ENCODE results near the gene TRPM3.

TRPM3 gene

DNA sequence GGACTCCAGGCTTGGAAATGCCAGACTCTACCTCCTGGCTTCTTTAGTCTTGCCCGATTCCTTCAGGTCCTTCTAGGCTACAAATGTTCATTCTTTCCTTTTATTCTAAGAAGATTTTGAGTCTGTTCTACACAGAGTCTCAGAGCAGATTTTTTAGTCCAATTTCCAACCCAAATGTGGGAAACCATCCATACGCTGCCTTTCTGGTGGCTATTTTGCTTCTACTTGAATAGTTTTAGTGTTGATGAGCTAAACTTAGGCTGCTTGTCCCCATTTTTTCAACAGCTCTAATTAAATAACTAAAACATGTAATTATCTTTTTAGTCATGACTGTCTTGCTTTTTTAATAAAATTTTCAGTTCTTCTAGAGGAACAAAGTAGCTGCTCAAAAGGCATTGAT lies 594.5 kb downstream of the TRPM3 start:
- no peak for DNase-seq (ENCODE audit: low spot score in 2 of 2)
- Mint-ChIP-seq H3K36me3 (ENCODE audit: insufficient read depth) (peaks cover 3% of the 10 kb centered on the region), H3K4me1 (no peaks in the 10 kb centered on the region), H3K4me3 (no peak overlapping the region), H3K9me3 (peaks cover 6% of the 10 kb centered on the region), H3K27me3 (no peaks in the 10 kb centered on the region), H3K27ac (ENCODE audit: low read depth) (no peak overlapping the region)
- no peak for ATAC-seq (replicated peaks; ENCODE audit: extremely low read depth, poor library complexity, severe bottlenecking)

DNA sequence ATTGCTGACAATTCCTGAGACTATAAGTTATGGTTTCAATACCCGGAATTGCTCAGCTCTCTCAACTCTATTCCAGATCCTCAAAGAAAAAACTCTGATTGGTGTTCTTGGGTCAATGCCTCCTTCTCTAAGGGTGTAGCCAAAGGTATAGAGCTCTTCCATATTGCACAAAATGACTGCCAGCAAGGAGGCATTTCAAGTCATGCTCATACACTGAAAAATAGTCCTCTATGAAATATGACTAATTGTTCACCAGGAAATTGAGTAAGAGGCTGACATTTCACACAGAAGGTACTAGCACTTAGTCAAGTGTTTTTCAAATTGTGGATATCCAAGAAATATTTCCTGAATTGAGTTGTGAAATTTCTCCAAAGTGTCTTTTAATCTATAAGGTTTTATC lies 595.9 kb downstream of the TRPM3 start:
- H3K27me3 Mint-ChIP-seq, result no peaks in the 10 kb centered on the region
- H3K9me3 Mint-ChIP-seq, result peaks cover 6% of the 10 kb centered on the region
- H3K4me1 Mint-ChIP-seq, result peaks cover under 1% of the 10 kb centered on the region
- H3K36me3 Mint-ChIP-seq (ENCODE audit: insufficient read depth), result peaks cover 3% of the 10 kb centered on the region
- no peak for ATAC-seq (replicated peaks; ENCODE audit: extremely low read depth, poor library complexity, severe bottlenecking)
- DNase-seq (ENCODE audit: low spot score in 2 of 2), result no peak
- no peak overlapping the region for H3K27ac Mint-ChIP-seq (ENCODE audit: low read depth)
- H3K4me3 Mint-ChIP-seq, result no peak overlapping the region

DNA sequence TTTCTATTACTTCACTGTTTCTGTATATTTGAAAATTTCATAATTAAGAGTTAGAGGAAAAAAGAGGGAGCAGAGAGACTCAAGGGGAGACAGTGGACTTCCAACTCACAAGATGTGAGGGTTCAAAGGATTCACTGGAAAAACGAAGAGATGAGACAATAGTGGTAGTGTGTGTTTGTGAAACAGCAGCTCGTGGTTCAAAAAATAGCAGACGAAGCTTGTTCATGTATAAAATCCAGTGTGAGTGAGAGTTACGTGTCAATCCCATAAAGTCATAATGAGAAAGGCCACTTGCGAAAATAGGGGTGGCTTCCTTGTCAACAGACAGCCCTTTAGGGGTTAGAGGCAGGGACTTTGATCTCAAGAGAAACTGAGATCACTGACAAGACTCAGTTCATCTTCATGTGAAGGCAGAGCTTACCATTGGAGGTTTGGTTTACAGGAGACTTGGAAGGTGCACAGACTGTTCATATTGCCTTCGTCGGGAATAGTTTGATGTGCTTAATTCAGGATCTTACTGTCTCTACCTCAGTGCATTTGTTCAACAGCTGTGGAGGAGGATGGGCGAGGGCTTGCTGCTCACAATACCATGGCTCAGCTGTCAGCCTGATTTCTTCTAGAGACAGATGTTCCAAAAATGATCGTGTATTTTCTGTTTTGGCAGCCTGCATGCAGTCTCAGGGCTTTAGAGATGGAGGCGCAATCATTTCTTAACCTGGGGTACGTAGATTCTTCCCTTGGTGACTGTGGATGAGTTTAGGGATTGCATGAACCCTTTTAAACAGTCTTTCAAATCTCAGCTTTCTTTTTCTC lies 601.3 kb downstream of the TRPM3 start:
- H3K27ac Mint-ChIP-seq (ENCODE audit: low read depth), result no peak overlapping the region

DNA sequence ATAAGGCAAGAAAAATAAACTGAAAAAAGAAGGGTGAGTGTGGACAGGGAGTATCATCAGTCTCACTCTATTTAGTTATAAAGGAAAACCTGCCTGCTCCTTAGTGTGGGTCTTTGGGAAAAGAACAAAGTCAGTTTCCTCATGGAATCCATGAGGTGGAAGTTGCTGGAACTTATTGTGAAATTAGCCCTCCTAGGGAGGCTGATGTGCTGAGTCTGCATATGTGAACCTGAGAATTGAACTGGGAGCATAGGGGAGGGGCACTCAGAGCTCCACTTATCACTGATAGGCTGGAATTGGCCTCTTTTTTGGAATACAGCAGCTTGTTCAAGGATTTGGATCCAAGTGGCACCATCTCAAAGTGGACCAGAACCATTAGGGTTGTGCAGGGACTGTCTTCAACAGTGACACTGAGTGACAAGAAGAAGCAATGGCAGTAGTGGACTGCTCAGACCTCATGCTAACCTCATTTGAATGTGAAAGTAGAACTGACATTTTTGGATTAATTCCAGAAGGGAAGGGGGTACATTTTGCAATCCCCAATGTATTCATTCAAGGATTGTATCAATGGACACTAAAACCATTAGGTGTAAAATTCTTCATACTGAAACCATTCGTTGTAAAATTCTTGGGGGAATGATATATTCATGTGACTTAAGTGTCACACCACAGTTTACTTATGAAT lies 603.4 kb downstream of the TRPM3 start:
- H3K9me3 Mint-ChIP-seq, result no peaks in the 10 kb centered on the region
- no peaks in the 10 kb centered on the region for H3K36me3 Mint-ChIP-seq (ENCODE audit: insufficient read depth)
- H3K27me3 Mint-ChIP-seq, result no peaks in the 10 kb centered on the region
- ATAC-seq (replicated peaks; ENCODE audit: extremely low read depth, poor library complexity, severe bottlenecking) (no peak), DNase-seq (ENCODE audit: low spot score in 2 of 2) (no peak)
- H3K27ac Mint-ChIP-seq (ENCODE audit: low read depth), result no peak overlapping the region
- no peak overlapping the region for H3K4me3 Mint-ChIP-seq
- H3K4me1 Mint-ChIP-seq, result peaks cover 11% of the 10 kb centered on the region

More for the DNA sequence above, 601.3 kb downstream of the TRPM3 start:
- Mint-ChIP-seq H3K36me3 (ENCODE audit: insufficient read depth) (no peaks in the 10 kb centered on the region), H3K4me1 (peaks cover 11% of the 10 kb centered on the region), H3K27me3 (no peaks in the 10 kb centered on the region), H3K4me3 (no peak overlapping the region), H3K9me3 (peaks cover 4% of the 10 kb centered on the region)
- ATAC-seq (replicated peaks; ENCODE audit: extremely low read depth, poor library complexity, severe bottlenecking), result no peak
- no peak for DNase-seq (ENCODE audit: low spot score in 2 of 2)

DNA sequence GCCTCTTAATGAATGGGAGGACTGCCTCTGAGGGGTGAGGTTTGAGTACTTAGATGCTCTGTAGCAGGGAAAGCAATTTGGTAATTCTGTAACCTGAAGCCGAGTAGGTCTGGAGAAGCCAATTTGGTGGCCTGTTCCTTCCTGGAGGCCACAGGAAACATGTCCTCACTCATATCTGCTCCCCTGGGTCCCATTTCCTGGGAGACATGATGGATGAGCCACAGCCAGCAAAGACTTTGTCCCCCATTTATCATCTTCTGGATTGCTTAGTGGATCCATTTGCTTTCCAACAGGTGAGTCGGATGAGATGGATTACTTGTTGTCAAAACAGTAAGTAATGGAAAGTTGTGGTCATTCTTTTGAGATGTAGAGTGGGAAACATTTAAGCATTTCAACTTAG lies 607.1 kb downstream of the TRPM3 start:
- H3K27ac Mint-ChIP-seq (ENCODE audit: low read depth), result no peak overlapping the region
- H3K4me1 Mint-ChIP-seq, result no peaks in the 10 kb centered on the region
- H3K4me3 Mint-ChIP-seq, result no peak overlapping the region
- H3K36me3 Mint-ChIP-seq (ENCODE audit: insufficient read depth), result no peaks in the 10 kb centered on the region
- DNase-seq (ENCODE audit: low spot score in 2 of 2) (no peak), ATAC-seq (replicated peaks; ENCODE audit: extremely low read depth, poor library complexity, severe bottlenecking) (no peak)
- H3K27me3 Mint-ChIP-seq, result no peaks in the 10 kb centered on the region
- H3K9me3 Mint-ChIP-seq, result no peaks in the 10 kb centered on the region

DNA sequence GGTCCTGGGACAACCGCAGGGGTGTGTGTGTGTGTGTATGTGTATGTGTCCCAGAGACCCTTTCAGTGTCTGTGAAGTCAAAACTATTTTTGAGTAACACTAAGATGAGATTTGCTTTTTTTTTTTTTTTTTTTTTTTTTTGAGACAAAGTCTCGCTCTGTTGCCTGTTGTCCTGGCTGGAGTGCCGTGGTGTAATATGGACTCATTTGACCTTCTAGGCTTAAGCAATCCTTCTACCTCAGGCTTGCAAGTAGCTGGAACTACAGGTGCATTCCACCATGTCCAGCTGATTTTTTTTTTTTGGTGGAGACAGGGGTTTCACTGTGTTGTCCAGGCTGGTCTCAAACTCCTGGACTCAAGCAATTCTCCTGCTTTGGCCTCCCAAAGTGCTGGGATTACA lies 609.6 kb downstream of the TRPM3 start:
- Mint-ChIP-seq H3K9me3 (no peaks in the 10 kb centered on the region), H3K4me3 (no peak overlapping the region), H3K27me3 (no peaks in the 10 kb centered on the region), H3K27ac (ENCODE audit: low read depth) (no peak overlapping the region), H3K4me1 (no peaks in the 10 kb centered on the region), H3K36me3 (ENCODE audit: insufficient read depth) (no peaks in the 10 kb centered on the region)
- DNase-seq (ENCODE audit: low spot score in 2 of 2) (no peak), ATAC-seq (replicated peaks; ENCODE audit: extremely low read depth, poor library complexity, severe bottlenecking) (no peak)

DNA sequence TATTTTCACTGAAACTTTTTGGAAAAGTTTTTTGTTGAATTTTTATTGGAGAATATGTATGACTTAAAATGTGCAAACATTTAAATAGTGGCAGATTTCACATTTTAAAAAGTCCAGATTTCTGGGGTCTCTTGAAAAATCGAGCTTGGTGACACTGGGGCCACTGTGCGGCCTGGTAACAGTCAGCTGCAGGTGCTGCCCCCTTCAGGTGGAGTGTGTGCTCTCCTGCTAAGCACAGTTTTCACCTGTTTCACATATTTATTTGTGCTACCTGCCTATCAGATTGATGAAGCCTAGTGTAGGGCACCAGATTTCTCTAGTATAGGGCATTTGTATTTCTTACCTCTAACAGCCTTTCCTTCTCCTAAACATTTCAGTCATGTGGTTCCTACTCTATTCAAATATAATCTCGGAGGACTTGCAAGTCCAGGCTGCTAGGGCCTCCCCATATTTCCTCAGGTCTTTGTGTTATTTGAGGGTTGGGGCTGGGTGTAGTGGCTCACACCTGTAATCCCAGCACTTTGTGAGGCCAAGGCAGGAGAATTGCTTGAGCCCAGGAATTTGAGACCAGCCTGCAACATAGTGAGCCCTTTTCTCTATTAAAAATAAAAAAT lies 611.2 kb downstream of the TRPM3 start:
- no peak for ATAC-seq (replicated peaks; ENCODE audit: extremely low read depth, poor library complexity, severe bottlenecking)
- no peaks in the 10 kb centered on the region for H3K9me3 Mint-ChIP-seq
- DNase-seq (ENCODE audit: low spot score in 2 of 2), result no peak
- no peak overlapping the region for H3K27ac Mint-ChIP-seq (ENCODE audit: low read depth)
- H3K4me3 Mint-ChIP-seq, result no peak overlapping the region
- no peaks in the 10 kb centered on the region for H3K4me1 Mint-ChIP-seq
- no peaks in the 10 kb centered on the region for H3K27me3 Mint-ChIP-seq
- H3K36me3 Mint-ChIP-seq (ENCODE audit: insufficient read depth), result no peaks in the 10 kb centered on the region

DNA sequence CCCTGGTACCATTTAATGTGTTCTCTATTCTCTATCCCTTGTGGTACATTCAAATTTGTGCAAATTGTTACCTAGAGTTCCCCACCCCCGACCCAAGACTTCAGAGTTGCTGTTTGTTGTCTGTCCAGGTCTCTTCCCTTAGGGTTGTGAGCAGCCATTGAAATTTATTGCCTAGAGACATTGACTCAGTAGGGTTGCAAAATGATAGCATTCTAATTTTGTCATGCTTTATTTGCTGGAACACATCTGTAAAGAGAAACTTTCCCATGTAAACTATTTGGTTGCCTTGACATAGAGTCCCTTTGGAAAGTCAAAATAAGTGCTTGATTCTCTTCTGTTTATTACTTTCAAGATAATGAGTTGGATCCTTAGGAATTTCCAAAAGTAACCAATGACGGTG lies 615.3 kb downstream of the TRPM3 start:
- no peak overlapping the region for H3K27ac Mint-ChIP-seq (ENCODE audit: low read depth)
- ATAC-seq (replicated peaks; ENCODE audit: extremely low read depth, poor library complexity, severe bottlenecking) (no peak), DNase-seq (ENCODE audit: low spot score in 2 of 2) (no peak)
- peaks cover 5% of the 10 kb centered on the region for H3K36me3 Mint-ChIP-seq (ENCODE audit: insufficient read depth)
- H3K4me1 Mint-ChIP-seq, result no peaks in the 10 kb centered on the region
- H3K27me3 Mint-ChIP-seq, result no peaks in the 10 kb centered on the region
- H3K9me3 Mint-ChIP-seq, result no peaks in the 10 kb centered on the region
- H3K4me3 Mint-ChIP-seq, result no peak overlapping the region

DNA sequence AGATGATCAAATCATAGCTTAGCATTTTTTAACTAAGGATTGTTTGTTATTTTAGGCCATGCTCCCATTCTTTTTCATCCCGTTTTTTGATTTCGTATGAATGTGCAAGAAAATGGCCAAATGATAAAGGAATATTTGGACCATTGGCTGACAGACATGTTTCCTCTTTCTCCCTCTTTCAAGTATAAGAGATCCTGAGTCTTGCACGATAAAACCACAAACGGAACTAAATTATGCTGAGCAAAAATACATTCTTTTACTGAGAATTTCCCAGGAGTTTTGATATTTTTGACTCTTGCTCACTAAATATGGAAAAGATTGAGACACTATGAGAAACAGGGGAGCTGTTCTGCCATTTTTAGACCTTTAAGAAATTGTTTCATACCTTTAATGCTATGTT lies 616.6 kb downstream of the TRPM3 start:
- DNase-seq (ENCODE audit: low spot score in 2 of 2) (no peak), ATAC-seq (replicated peaks; ENCODE audit: extremely low read depth, poor library complexity, severe bottlenecking) (no peak)
- no peak overlapping the region for H3K4me3 Mint-ChIP-seq
- no peak overlapping the region for H3K27ac Mint-ChIP-seq (ENCODE audit: low read depth)
- peaks cover 5% of the 10 kb centered on the region for H3K36me3 Mint-ChIP-seq (ENCODE audit: insufficient read depth)
- no peaks in the 10 kb centered on the region for H3K9me3 Mint-ChIP-seq
- H3K4me1 Mint-ChIP-seq, result no peaks in the 10 kb centered on the region
- no peaks in the 10 kb centered on the region for H3K27me3 Mint-ChIP-seq

DNA sequence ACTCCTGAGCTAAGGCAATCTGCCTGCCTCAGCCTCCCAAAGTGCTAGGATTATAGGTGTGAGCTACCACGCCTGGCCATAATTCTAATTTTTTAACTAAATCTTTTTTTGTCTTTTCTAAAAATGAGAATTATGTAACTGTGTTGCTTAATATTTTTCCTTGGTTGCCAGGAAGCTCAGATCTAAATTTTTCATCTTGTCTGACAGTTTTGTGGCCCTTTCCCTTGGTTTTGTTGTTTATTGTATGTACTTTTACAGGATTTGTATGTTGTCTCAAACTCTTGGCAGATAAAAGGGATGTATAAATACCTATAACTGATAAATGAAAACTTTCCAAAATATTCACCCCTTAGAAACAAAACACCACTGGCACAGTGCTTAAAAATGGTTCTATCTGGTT lies 618.7 kb downstream of the TRPM3 start:
- Mint-ChIP-seq H3K36me3 (ENCODE audit: insufficient read depth) (peaks cover 5% of the 10 kb centered on the region), H3K4me3 (no peak overlapping the region), H3K4me1 (no peaks in the 10 kb centered on the region), H3K27ac (ENCODE audit: low read depth) (no peak overlapping the region), H3K9me3 (no peaks in the 10 kb centered on the region), H3K27me3 (no peaks in the 10 kb centered on the region)
- no peak for ATAC-seq (replicated peaks; ENCODE audit: extremely low read depth, poor library complexity, severe bottlenecking)
- DNase-seq (ENCODE audit: low spot score in 2 of 2), result no peak

DNA sequence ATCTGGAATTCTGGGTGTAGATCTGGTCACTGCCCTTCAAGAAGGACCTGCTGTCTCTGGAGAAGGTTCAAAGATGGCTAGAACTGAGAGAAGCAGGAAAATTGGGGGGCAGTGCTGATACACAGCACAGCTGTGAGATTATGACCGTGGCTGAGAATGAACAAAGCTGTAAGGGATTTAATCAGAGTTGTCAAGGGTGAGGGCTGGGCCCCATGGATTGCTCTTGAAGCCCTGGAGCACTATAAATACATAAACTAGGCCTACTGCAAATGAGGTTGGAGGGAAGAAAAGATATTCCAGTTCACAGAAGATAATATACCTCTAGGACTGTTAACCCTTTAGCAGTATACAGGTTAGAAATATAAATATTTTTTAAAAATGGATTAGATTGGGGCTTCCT lies 620.6 kb downstream of the TRPM3 start:
- Mint-ChIP-seq H3K27ac (ENCODE audit: low read depth) (no peak overlapping the region), H3K27me3 (no peaks in the 10 kb centered on the region), H3K4me3 (no peak overlapping the region), H3K4me1 (no peaks in the 10 kb centered on the region), H3K36me3 (ENCODE audit: insufficient read depth) (peaks cover 5% of the 10 kb centered on the region), H3K9me3 (no peaks in the 10 kb centered on the region)
- no peak for ATAC-seq (replicated peaks; ENCODE audit: extremely low read depth, poor library complexity, severe bottlenecking)
- DNase-seq (ENCODE audit: low spot score in 2 of 2), result no peak

DNA sequence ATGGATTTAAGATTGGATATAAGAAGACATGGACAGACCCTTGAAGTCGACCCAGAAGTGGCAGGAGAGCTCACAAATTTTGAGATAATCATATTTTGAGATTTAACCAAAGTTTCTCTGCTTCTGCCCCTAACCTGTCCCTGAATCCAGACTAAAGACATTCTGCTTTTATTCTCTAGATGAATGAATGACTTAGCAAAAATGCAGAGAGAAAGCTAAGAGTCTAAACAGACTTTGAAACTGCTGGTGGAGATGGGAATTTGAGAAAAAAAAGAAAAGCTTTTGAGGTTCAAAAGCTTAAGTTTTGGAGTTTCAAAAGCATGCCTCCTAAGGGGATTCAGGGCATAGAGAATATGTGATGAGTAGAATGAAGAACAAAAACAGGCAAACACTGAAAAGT lies 621.8 kb downstream of the TRPM3 start:
- no peak overlapping the region for H3K27ac Mint-ChIP-seq (ENCODE audit: low read depth)
- peaks cover 2% of the 10 kb centered on the region for H3K36me3 Mint-ChIP-seq (ENCODE audit: insufficient read depth)
- no peak for DNase-seq (ENCODE audit: low spot score in 2 of 2)
- no peak for ATAC-seq (replicated peaks; ENCODE audit: extremely low read depth, poor library complexity, severe bottlenecking)
- no peaks in the 10 kb centered on the region for H3K27me3 Mint-ChIP-seq
- H3K4me3 Mint-ChIP-seq, result no peak overlapping the region
- H3K4me1 Mint-ChIP-seq, result peaks cover 5% of the 10 kb centered on the region
- no peaks in the 10 kb centered on the region for H3K9me3 Mint-ChIP-seq

DNA sequence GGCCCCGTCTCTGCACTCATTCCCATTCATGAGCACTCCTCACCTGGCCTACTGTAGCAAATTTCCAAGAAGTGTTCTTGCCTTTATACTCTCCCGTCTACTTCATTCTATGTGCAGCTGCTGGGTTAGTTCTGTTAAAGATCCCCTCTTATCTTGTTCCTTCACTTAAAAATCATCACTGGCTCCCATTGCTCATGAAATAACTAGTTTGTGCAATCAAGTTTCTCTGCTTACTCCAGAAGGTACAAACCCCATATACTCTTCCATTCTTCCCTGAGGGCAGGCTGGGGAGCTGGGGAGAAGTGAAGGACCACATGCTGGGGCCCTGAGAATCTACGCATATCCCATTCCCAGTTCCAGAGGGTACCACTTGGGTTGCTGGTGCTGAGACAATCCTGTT lies 622.6 kb downstream of the TRPM3 start:
- H3K27ac Mint-ChIP-seq (ENCODE audit: low read depth), result no peak overlapping the region
- no peaks in the 10 kb centered on the region for H3K36me3 Mint-ChIP-seq (ENCODE audit: insufficient read depth)
- DNase-seq (ENCODE audit: low spot score in 2 of 2) (no peak), ATAC-seq (replicated peaks; ENCODE audit: extremely low read depth, poor library complexity, severe bottlenecking) (no peak)
- no peak overlapping the region for H3K4me3 Mint-ChIP-seq
- H3K27me3 Mint-ChIP-seq, result no peaks in the 10 kb centered on the region
- no peaks in the 10 kb centered on the region for H3K9me3 Mint-ChIP-seq
- H3K4me1 Mint-ChIP-seq, result peaks cover 13% of the 10 kb centered on the region
